Breast epithelium (tissue), 3 donors: ENCODE results near the gene CENPX.

Source experiments
- POLR2A ChIP-seq: fragments of 450-650 bp; IDR thresholded peaks from one replicate; pipeline ENCODE4 v1.6.1; 2016; ENCODE audit warnings: antibody characterized with exemption, mild to moderate bottlenecking, moderate library complexity
- POLR2AphosphoS5 ChIP-seq, 3 donors: sonication (generic); formaldehyde crosslinking; IDR thresholded peaks; one replicate each; pipeline ENCODE4 v1.6.1; 2017; ENCODE audit warnings: antibody characterized with exemption in 3 of 3
- TF ChIP-seq, protein P1 (sequence below), 3 donors: fragments of 450-650 bp; IDR thresholded peaks; one replicate each; pipeline ENCODE4 v1.5.1; 2016 to 2017; ENCODE audit warnings: antibody characterized with exemption in 3 of 3, mild to moderate bottlenecking in 3 of 3, moderate library complexity in 3 of 3

DNA sequence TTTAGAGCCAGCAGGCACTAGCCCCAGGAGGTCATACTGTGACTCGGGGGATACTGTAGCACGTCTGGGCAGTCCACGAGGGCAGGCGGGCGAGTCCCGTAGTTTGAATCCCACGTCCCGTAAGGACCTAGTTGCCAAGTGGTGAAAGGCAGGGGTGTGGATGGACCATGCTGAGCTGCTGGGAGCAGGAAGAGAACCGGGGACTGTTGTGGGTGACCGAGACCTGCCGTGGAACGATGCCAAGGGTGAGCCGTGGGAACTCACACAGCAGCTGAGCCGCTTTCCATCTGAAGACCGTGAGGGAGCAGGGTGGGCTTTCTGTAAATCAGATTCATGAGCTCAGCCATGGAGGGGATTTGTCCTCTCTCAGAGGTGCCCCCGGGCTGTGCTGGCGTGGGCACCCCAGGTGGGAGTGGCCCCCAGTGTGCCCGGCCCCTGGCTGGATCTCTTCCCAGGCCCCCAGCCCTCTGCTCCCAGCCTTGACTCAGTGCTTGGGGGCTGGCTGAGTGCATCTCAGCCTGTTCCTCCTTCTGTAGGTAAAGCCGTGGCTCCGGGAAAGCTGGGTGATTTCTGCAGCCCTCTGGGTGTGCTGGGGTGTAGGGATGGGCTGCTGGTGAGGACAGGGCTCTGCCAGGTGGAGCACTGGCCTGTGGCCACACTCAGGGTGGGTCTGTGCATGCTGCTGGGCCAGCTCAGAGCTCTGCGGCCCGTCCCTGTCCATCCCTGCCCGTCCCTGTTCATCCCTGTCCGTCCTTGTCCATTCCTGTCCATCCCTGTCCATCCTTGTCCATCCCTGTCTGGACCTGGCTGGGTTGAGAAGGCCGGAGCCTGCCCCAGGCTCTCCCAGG lies 31.6 kb downstream of the CENPX start:
- TF ChIP-seq POLR2AphosphoS5 (IDR thresholded peaks at IDR 0.05): no peak
- TF ChIP-seq, protein P1, sequence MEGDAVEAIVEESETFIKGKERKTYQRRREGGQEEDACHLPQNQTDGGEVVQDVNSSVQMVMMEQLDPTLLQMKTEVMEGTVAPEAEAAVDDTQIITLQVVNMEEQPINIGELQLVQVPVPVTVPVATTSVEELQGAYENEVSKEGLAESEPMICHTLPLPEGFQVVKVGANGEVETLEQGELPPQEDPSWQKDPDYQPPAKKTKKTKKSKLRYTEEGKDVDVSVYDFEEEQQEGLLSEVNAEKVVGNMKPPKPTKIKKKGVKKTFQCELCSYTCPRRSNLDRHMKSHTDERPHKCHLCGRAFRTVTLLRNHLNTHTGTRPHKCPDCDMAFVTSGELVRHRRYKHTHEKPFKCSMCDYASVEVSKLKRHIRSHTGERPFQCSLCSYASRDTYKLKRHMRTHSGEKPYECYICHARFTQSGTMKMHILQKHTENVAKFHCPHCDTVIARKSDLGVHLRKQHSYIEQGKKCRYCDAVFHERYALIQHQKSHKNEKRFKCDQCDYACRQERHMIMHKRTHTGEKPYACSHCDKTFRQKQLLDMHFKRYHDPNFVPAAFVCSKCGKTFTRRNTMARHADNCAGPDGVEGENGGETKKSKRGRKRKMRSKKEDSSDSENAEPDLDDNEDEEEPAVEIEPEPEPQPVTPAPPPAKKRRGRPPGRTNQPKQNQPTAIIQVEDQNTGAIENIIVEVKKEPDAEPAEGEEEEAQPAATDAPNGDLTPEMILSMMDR (IDR thresholded peaks at IDR 0.05): no peak
- no peak for TF ChIP-seq POLR2A
